Keratinocyte (primary cell): ENCODE results near the gene LRRC3B. TPM values are rescaled to one million over a fixed set of nuclear protein-coding genes. Genes with fewer than 3 reads are reported as not detected.

Experiments
- DNase-seq: peaks from one replicate; pipeline ENCODE4 v3.0.0-alpha.2; 2011; ENCODE audit warnings: low read depth, missing footprints, low spot score
- FAIRE-seq: peaks from 2 replicates; lab custom pipeline; 2011; peaks lifted over from hg19 to GRCh38; lab: Jason Lieb, UNC
- H2AFZ ChIP-seq: 2 replicates; pipeline ENCODE4 v1.6.0; 2012; ENCODE audit warnings: low read length, control low read depth, inconsistent platforms; ENCODE audit not compliant: control insufficient read depth
- H3K27ac ChIP-seq: 2 replicates; pipeline ENCODE4 v1.5.1; 2011; ENCODE audit warnings: low read length; ENCODE audit not compliant: control insufficient read depth, insufficient read depth
- H3K27me3 ChIP-seq: 3 replicates; pipeline ENCODE4 v1.6.0; 2011; ENCODE audit warnings: low read length; ENCODE audit not compliant: control insufficient read depth, insufficient read depth; ENCODE audit errors: extremely low read depth
- H3K36me3 ChIP-seq, 2 experiments: 2 replicates in 1 of 2; 3 replicates in 1 of 2; pipeline ENCODE4 v1.5.1; 2011; ENCODE audit warnings: low read length in 2 of 2, mild to moderate bottlenecking in 1 of 2; ENCODE audit not compliant: control insufficient read depth in 2 of 2, insufficient read depth in 2 of 2; ENCODE audit errors: extremely low read depth in 1 of 2
- H3K4me1 ChIP-seq: 3 replicates; pipeline ENCODE4 v1.5.1; 2011; ENCODE audit warnings: low read length; ENCODE audit not compliant: control insufficient read depth, insufficient read depth; ENCODE audit errors: extremely low read depth
- H3K4me2 ChIP-seq: 3 replicates; pipeline ENCODE4 v1.6.0; 2011; ENCODE audit warnings: low read depth, low read length; ENCODE audit not compliant: control insufficient read depth, insufficient read depth; ENCODE audit errors: extremely low read depth
- H3K4me3 ChIP-seq, 3 experiments: fragments of 200-600 bp in 1 of 3; sonication (generic) in 1 of 3; 2 replicates in 2 of 3; 3 replicates in 1 of 3; pipeline ENCODE4 v1.5.1; 2011 to 2016; ENCODE audit warnings: low read length in 3 of 3, mild to moderate bottlenecking in 3 of 3, control low read depth in 2 of 3, inconsistent platforms in 1 of 3, low read depth in 1 of 3, mixed read lengths in 1 of 3, mixed run types in 1 of 3, moderate library complexity in 1 of 3; ENCODE audit not compliant: control insufficient read depth in 2 of 3, insufficient read depth in 2 of 3; ENCODE audit errors: extremely low read depth in 1 of 3
- H3K79me2 ChIP-seq: 2 replicates; pipeline ENCODE4 v1.6.0; 2012; ENCODE audit warnings: low read length; ENCODE audit not compliant: control insufficient read depth, insufficient read depth
- H3K9ac ChIP-seq: 3 replicates; pipeline ENCODE4 v1.6.0; 2011; ENCODE audit warnings: low read length; ENCODE audit not compliant: control insufficient read depth, insufficient read depth; ENCODE audit errors: extremely low read depth
- H3K9me1 ChIP-seq: 3 replicates; pipeline ENCODE4 v1.6.0; 2011; ENCODE audit warnings: low read length; ENCODE audit not compliant: control insufficient read depth, insufficient read depth; ENCODE audit errors: extremely low read depth
- H3K9me3 ChIP-seq: 2 replicates; pipeline ENCODE4 v1.5.1; 2012; ENCODE audit warnings: low read depth, low read length; ENCODE audit not compliant: control insufficient read depth
- H4K20me1 ChIP-seq: 3 replicates; pipeline ENCODE4 v1.6.0; 2011; ENCODE audit warnings: low read length; ENCODE audit not compliant: control insufficient read depth, insufficient read depth; ENCODE audit errors: extremely low read depth
- CTCF ChIP-seq, 3 experiments: IDR thresholded peaks in 1 of 3; conservative IDR thresholded peaks in 1 of 3; optimal IDR thresholded peaks in 1 of 3; 2 replicates in 2 of 3; 3 replicates in 1 of 3; pipeline versions ENCODE3 to v1.5.1; 2011; ENCODE audit warnings: low read length in 3 of 3, mild to moderate bottlenecking in 3 of 3, moderate library complexity in 2 of 3, control low read depth in 1 of 3, inconsistent platforms in 1 of 3; ENCODE audit not compliant: insufficient read depth in 2 of 3; ENCODE audit errors: extremely low read depth in 1 of 3
- EZH2 ChIP-seq: IDR thresholded peaks from one replicate; pipeline ENCODE4 v1.6.1; 2012; ENCODE audit warnings: inconsistent platforms, mild to moderate bottlenecking, low read length, moderate library complexity
- dilution Hi-C: fragments of 300-500 bp; cut with MboI; formaldehyde crosslinking; loops from one replicate; pipeline ENCODE4 v1.7.0; 2020; ENCODE audit warnings: low sequenced_read_pairs; ENCODE audit not compliant: extremely low pct_ligation_motif_present
- polyA plus RNA-seq, 5 experiments: library from polyadenylated mRNA; depleted of rRNA in 3 of 5; stranded (reverse) in 3 of 5; stranded (forward) in 1 of 5; unstranded in 1 of 5; fragments of >200 nt; gene quantifications; 1 replicate in 1 of 5; 2 replicates in 3 of 5; 3 replicates in 1 of 5; pipeline versions ENCODE4 v1.2.1 to v1.2.3, GENCODE V29; 2011 to 2012; ENCODE audit warnings: missing spikeins in 2 of 5, low read depth in 1 of 5, low replicate concordance in 1 of 5

Gene LRRC3B
- polyA plus RNA-seq, 1 donor (not counting 4 experiments of a cell fraction or from before 2014, with no cell fraction given): not detected

GRCh38 chr3:26750263-26750662 is 127.7 kb downstream of the LRRC3B start:
- Histone ChIP-seq H4K20me1 (no peaks in the 10 kb centered on the region), H3K27ac (no peak overlapping the region), H3K9me1 (no peaks in the 10 kb centered on the region), H3K4me2 (no peak overlapping the region), H3K9ac (no peak overlapping the region), H3K4me3 (no peak overlapping the region), H3K4me1 (no peaks in the 10 kb centered on the region), H3K36me3 (no peaks in the 10 kb centered on the region), H3K79me2 (no peaks in the 10 kb centered on the region), H2AFZ (no peak overlapping the region), H3K27me3 (no peaks in the 10 kb centered on the region), H3K9me3 (no peaks in the 10 kb centered on the region)
- dilution Hi-C loops: no loop called here
- no peak for DNase-seq
- TF ChIP-seq EZH2 (no peak), CTCF (optimal IDR thresholded peaks at IDR 0.05 in 1 of 3, IDR thresholded peaks at IDR 0.05 in 1 of 3, conservative IDR thresholded peaks at IDR 0.05 in 1 of 3; ENCODE audit: extremely low read depth in 1 of 3, insufficient read depth in 2 of 3, low read length in 3 of 3) (no peak)
- FAIRE-seq: no peak

GRCh38 chr3:26752466-26752865 is 129.9 kb downstream of the LRRC3B start:
- no peaks in the 10 kb centered on the region for H3K9me3 ChIP-seq
- H3K27ac ChIP-seq: no peak overlapping the region
- FAIRE-seq: no peak
- H3K9ac ChIP-seq: no peak overlapping the region
- H2AFZ ChIP-seq: no peak overlapping the region
- no peak overlapping the region for H3K4me2 ChIP-seq
- no peak for DNase-seq
- no peaks in the 10 kb centered on the region for H3K9me1 ChIP-seq
- no peaks in the 10 kb centered on the region for H4K20me1 ChIP-seq
- dilution Hi-C loops: no loop called here
- no peaks in the 10 kb centered on the region for H3K4me1 ChIP-seq
- H3K4me3 ChIP-seq: no peak overlapping the region
- H3K79me2 ChIP-seq: no peaks in the 10 kb centered on the region
- H3K36me3 ChIP-seq: no peaks in the 10 kb centered on the region
- H3K27me3 ChIP-seq: no peaks in the 10 kb centered on the region
- no peak for TF ChIP-seq CTCF (optimal IDR thresholded peaks at IDR 0.05 in 1 of 3, IDR thresholded peaks at IDR 0.05 in 1 of 3, conservative IDR thresholded peaks at IDR 0.05 in 1 of 3; ENCODE audit: extremely low read depth in 1 of 3, insufficient read depth in 2 of 3, low read length in 3 of 3)
- no peak for TF ChIP-seq EZH2
